ENCODE results near the gene BRI3. TPM values are rescaled to one million over a fixed set of nuclear protein-coding genes. Genes with fewer than 3 reads are reported as not detected.

The BRI3 gene
- total RNA-seq, 1 experiment from 2014 or later, result 102 TPM

DNA sequence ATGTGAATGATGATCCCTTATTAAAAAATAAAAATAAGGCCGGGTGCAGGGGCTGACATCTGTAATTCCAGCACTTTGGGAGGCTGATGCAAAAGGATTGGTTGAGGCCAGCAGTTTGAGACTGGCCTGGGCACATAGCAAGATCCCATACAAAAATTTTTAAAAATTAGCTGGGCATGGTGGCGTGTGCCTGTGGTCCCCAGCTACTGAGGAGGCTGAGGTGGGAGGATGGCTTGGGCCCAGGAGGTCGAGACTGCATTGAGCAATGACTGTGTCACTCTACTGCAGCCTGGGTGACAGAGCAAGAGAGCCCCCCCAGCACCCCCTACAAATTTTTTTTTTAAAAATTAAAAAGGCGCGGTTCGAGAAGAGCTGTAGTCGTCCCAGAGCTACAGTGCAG is 1.2 kb upstream of the BRI3 start:
- Histone ChIP-seq H3K36me3 (ENCODE audit: control insufficient read depth in 1 of 2, insufficient read depth in 2 of 2, low read length in 2 of 2) (no peaks in the 10 kb centered on the region), H4K20me1 (ENCODE audit: insufficient read depth) (no peaks in the 10 kb centered on the region), H3K79me2 (ENCODE audit: insufficient read depth, low read length) (peaks cover 35% of the 10 kb centered on the region), H3K9ac (ENCODE audit: low read length) (peak overlapping the region; percentile 54), H3K27me3 (ENCODE audit: insufficient read depth, low read length) (no peaks in the 10 kb centered on the region), H3K4me2 (ENCODE audit: low read length) (peak overlapping the region; percentile 99), H3K27ac (ENCODE audit: low read depth, low read length) (peak overlapping the region; percentile 71), H3K4me3 (replicated peaks in 1 of 2; ENCODE audit: low read depth in 1 of 2, low read length in 2 of 2) (peak overlapping the region; percentile 51 to 71), H3K9me3 (ENCODE audit: control insufficient read depth in 1 of 2, insufficient read depth in 1 of 2, low read depth in 1 of 2, low read length in 2 of 2) (no peaks in the 10 kb centered on the region), H2AFZ (ENCODE audit: low read depth, low read length, poor library complexity, severe bottlenecking) (peak overlapping the region; percentile 86), H3K9me2 (ENCODE audit: insufficient read depth) (no peaks in the 10 kb centered on the region), H3K4me1 (ENCODE audit: control insufficient read depth in 1 of 2, insufficient read depth in 2 of 2, low read length in 2 of 2) (peaks cover 26 to 52% of the 10 kb centered on the region in 2 experiments)
- POLR2A ChIA-PET, result no interaction called here
- ATAC-seq (no peak), DNase-seq (ENCODE audit: low read depth, low spot score) (no peak)
- RAD21 ChIA-PET (ENCODE audit: low non-redundant PET in 1 of 2, low total read pairs in 2 of 2, uncharacterized antibody in 2 of 2, unreplicated experiment in 2 of 2), result no interaction called here
- CTCF ChIA-PET, result no interaction called here
- TF ChIP-seq ZNF274 (IDR thresholded peaks at IDR 0.05; ENCODE audit: low read depth, low read length) (no peak), EZH2 (IDR thresholded peaks at IDR 0.05) (no peak), CEBPB (IDR thresholded peaks at IDR 0.05; ENCODE audit: low read depth) (no peak), EGR1 (IDR thresholded peaks at IDR 0.05; ENCODE audit: low read depth) (no peak), SIN3A (IDR thresholded peaks at IDR 0.05; ENCODE audit: low read depth) (no peak), RAD21 (IDR thresholded peaks at IDR 0.05; ENCODE audit: low read depth) (no peak), POLR2AphosphoS5 (IDR thresholded peaks at IDR 0.05; ENCODE audit: low read depth, low read length) (no peak), POLR2A (IDR thresholded peaks at IDR 0.05; ENCODE audit: borderline replicate concordance, extremely low read depth, insufficient read depth, insufficient read length) (no peak), TCF7L2 (IDR thresholded peaks at IDR 0.05; ENCODE audit: borderline replicate concordance, extremely low read depth, insufficient read depth, insufficient read length) (no peak), FOSL1 (IDR thresholded peaks at IDR 0.05; ENCODE audit: low read depth) (no peak)
- TF ChIP-seq, protein P1, sequence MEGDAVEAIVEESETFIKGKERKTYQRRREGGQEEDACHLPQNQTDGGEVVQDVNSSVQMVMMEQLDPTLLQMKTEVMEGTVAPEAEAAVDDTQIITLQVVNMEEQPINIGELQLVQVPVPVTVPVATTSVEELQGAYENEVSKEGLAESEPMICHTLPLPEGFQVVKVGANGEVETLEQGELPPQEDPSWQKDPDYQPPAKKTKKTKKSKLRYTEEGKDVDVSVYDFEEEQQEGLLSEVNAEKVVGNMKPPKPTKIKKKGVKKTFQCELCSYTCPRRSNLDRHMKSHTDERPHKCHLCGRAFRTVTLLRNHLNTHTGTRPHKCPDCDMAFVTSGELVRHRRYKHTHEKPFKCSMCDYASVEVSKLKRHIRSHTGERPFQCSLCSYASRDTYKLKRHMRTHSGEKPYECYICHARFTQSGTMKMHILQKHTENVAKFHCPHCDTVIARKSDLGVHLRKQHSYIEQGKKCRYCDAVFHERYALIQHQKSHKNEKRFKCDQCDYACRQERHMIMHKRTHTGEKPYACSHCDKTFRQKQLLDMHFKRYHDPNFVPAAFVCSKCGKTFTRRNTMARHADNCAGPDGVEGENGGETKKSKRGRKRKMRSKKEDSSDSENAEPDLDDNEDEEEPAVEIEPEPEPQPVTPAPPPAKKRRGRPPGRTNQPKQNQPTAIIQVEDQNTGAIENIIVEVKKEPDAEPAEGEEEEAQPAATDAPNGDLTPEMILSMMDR (IDR thresholded peaks at IDR 0.05 in 2 of 3, conservative IDR thresholded peaks at IDR 0.05 in 1 of 3; ENCODE audit: borderline replicate concordance in 1 of 3, insufficient read depth in 1 of 3, low read depth in 2 of 3, low read length in 2 of 3), result no peak
- TF ChIP-seq, protein P2, sequence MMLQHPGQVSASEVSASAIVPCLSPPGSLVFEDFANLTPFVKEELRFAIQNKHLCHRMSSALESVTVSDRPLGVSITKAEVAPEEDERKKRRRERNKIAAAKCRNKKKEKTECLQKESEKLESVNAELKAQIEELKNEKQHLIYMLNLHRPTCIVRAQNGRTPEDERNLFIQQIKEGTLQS (IDR thresholded peaks at IDR 0.05), result no peak
- BruUV-seq (replicated peaks), result no TSS peak
- intact Hi-C loops (cut with micrococcal nuclease), result no loop called here

Measured in HCT116 (cell line).